Mucosa of descending colon (tissue), 3 donors: ENCODE measurements around the gene NHEJ1. TPM values are rescaled to one million over a fixed set of nuclear protein-coding genes. Genes with fewer than 3 reads are reported as not detected.
A peak's percentile ranks its signal among the peaks of the same experiment; 100 is the strongest.

Experiments used
- ATAC-seq: fragments of 200-7000 bp; cut with Tn5 transposase; one replicate; pipeline ENCODE4 v1.9.1; 2020; ENCODE audit warnings: mild to moderate bottlenecking, moderate library complexity
- DNase-seq, 3 donors: peaks; one replicate each; pipeline ENCODE4 v3.0.0-alpha.2; 2020
- H3K36me3 ChIP-seq: fragments of 200-600 bp; one replicate; pipeline ENCODE4 v1.8.0; 2021; ENCODE audit warnings: low read depth, mild to moderate bottlenecking
- H3K4me1 ChIP-seq: fragments of 200-600 bp; one replicate; pipeline ENCODE4 v1.8.0; 2021; ENCODE audit warnings: low read depth, mild to moderate bottlenecking
- H3K4me3 ChIP-seq: fragments of 200-600 bp; one replicate; pipeline ENCODE4 v1.8.0; 2021; ENCODE audit warnings: mild to moderate bottlenecking
- H3K9me3 ChIP-seq: fragments of 200-600 bp; one replicate; pipeline ENCODE4 v1.8.0; 2021; ENCODE audit warnings: mild to moderate bottlenecking
- CTCF ChIP-seq: fragments of 200-600 bp; IDR thresholded peaks from one replicate; pipeline ENCODE4 v1.8.0; 2022; ENCODE audit warnings: antibody characterized with exemption, mild to moderate bottlenecking
- intact Hi-C, 2 donors: fragments of 100-400 bp; cut with DNase I in 1 of 2; cut with micrococcal nuclease in 1 of 2; formaldehyde crosslinking; loops; one replicate each; pipeline versions ENCODE4 v1.11.0 to v1.11.1; 2022; cut with DNase I, micrococcal nuclease
- total RNA-seq, 3 donors: library from RNA; stranded (reverse); fragmentation: NEBNext Ultra II Directional in 2 of 3; extraction: Animal tissue kit (Norgen Biotek cat#: 25700) in 2 of 3; gene quantifications; one replicate each; pipeline versions ENCODE4 v1.2.1 to v1.2.4, GENCODE V29; 2021 to 2023
- donor health status: DM: no; HTN: no; CAD: no; lungs with moderate emphysema.
- donor health status: DM: no; HTN: no; CAD: no.
- donor health status: DM: no; HTN: yes; CAD: no.

Gene NHEJ1
- total RNA-seq, 3 donors from 2014 or later = 31.9 to 63.6 (median 41.7) TPM

GRCh38 chr2:219094171-219094570 lies 66.4 kb downstream of the NHEJ1 start:
- DNase-seq (no peak), ATAC-seq (no peak)
- intact Hi-C loops = no loop called here
- no peak overlapping the region for H3K4me3 ChIP-seq
- no peak for TF ChIP-seq CTCF
- H3K36me3 ChIP-seq = no peaks in the 10 kb centered on the region
- no peaks in the 10 kb centered on the region for H3K9me3 ChIP-seq
- peaks cover 8% of the 10 kb centered on the region for H3K4me1 ChIP-seq

- no peak for TF ChIP-seq CTCF
- H3K9me3 ChIP-seq = no peaks in the 10 kb centered on the region
- DNase-seq = no peak
These were observed 69.9 kb downstream of the NHEJ1 start for GRCh38 chr2:219090436-219091299.

GRCh38 chr2:219089330-219089729 lies 71.3 kb downstream of the NHEJ1 start:
- no peaks in the 10 kb centered on the region for H3K9me3 ChIP-seq
- no peak overlapping the region for H3K4me3 ChIP-seq
- DNase-seq = no peak
- no peaks in the 10 kb centered on the region for H3K4me1 ChIP-seq
- ATAC-seq = no peak
- no peaks in the 10 kb centered on the region for H3K36me3 ChIP-seq
- intact Hi-C loops = no loop called here
- TF ChIP-seq CTCF = no peak

More at GRCh38 chr2:219090436-219091299, 69.9 kb downstream of the NHEJ1 start:
- ATAC-seq = peak; percentile 30
- Histone ChIP-seq H3K4me1 (peaks cover under 1% of the 10 kb centered on the region), H3K4me3 (no peak overlapping the region), H3K36me3 (no peaks in the 10 kb centered on the region)
- intact Hi-C loops = no loop called here

DNA sequence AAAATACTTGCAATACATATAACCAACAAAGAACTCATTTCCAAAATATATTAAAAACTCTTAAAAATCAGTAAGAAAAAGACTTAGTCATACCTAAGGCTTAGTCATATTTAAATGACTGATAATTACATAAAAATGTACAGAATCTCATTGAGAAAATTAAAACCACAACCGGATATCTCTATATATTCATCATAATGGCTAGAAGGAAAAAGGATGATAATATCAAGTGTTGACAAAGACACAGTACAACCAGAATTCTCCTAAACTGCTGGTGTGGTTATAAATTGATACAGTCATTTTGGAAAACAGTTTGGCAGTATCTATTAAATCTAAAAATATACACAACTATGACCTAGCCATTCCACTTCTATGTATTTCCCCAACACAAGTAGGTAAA lies 72.8 kb downstream of the NHEJ1 start:
- DNase-seq (no peak), ATAC-seq (no peak)
- H3K4me1 ChIP-seq = no peaks in the 10 kb centered on the region
- intact Hi-C loops = no loop called here
- no peak overlapping the region for H3K4me3 ChIP-seq
- no peaks in the 10 kb centered on the region for H3K36me3 ChIP-seq
- TF ChIP-seq CTCF = no peak
- no peaks in the 10 kb centered on the region for H3K9me3 ChIP-seq

GRCh38 chr2:219087361-219087760 lies 73.3 kb downstream of the NHEJ1 start:
- no peaks in the 10 kb centered on the region for H3K4me1 ChIP-seq
- intact Hi-C loops = no loop called here
- no peaks in the 10 kb centered on the region for H3K36me3 ChIP-seq
- H3K9me3 ChIP-seq = no peaks in the 10 kb centered on the region
- ATAC-seq (no peak), DNase-seq (no peak)
- H3K4me3 ChIP-seq = no peak overlapping the region
- no peak for TF ChIP-seq CTCF
